T-helper 22 cell (primary cell): ENCODE results near the gene MTOR.
A peak's percentile ranks its signal among the peaks of the same experiment; 100 is the strongest.
"Not testable (repeated sequence)": the region's sequence is repeated elsewhere in the genome, so short reads cannot be mapped to it uniquely, and the experiment has no call there.

ENCODE experiments used
- DNase-seq: peaks from one replicate; pipeline ENCODE4 v3.0.0-alpha.2; 2020; ENCODE audit warnings: low read depth

Gene MTOR

DNA sequence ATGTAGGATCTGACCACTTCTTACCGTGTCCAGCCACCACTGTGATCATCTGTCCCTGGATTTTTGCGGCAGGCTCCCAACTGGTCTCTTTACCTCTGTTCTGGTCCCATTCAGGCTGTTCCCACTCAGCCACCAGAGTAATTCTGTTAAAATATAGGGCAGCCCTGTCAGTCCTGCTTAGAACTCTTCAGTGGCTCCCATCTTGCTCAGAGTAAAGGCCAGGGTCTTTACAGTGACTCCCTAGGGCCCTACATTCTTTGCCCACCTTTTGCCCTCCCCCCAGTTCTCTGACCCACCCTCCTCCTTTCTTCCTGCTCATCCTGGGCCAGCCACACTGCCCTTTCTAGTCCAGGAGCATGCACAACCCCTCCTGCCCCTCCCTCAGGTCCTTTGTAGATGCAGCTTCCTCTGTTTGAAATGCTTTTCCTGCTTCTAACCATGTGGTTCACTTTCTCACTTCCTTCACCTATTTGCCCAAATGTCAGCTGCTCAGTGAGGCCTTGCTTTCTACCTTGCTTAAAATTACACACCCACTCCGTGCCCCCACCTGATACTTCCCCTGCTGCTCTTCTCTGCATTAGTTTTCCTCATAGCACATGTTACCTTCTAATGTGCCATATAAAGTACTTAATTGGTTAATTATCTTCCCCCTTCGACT lies 18.5 kb upstream of the MTOR start:
- no peak for DNase-seq

DNA sequence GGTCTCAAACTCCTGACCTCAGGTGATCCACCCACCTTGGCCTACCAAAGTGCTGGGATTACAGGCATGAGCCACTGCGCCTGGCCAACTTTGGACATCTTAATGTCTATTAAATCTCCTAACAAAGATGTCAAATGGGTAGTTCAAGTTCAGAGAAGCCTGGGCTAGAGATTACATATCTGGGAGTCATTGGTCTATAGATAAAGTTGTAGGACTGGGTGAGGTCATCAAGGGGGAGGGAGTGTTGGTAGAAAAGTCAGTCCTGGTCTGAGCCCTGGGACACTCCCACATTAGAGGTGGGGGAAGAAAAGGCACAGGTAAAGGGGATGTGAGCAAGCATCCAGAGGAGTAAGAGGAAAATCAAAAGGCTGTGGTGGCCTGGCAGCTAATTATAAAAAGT lies 17.3 kb upstream of the MTOR start:
- DNase-seq, result no peak

DNA sequence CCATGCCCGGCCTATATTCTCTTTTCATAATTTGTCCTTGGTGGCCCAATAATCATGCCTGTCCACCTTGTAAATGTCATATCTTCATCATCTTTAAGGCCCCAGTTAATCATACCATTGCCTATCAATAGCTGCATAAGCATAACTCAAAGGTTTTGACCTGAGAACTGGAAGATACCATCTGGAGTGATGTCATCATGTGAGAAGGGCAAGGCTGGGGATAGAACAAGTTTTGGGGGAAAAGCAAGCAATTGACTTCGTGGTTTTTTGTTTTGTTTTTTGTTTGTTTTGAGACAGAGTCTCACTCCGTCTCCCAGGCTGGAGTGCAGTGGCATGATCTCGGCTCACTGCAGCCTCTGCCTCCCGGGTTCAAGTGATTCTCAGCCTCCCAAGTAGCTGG lies 16.8 kb upstream of the MTOR start:
- DNase-seq, result no peak

DNA sequence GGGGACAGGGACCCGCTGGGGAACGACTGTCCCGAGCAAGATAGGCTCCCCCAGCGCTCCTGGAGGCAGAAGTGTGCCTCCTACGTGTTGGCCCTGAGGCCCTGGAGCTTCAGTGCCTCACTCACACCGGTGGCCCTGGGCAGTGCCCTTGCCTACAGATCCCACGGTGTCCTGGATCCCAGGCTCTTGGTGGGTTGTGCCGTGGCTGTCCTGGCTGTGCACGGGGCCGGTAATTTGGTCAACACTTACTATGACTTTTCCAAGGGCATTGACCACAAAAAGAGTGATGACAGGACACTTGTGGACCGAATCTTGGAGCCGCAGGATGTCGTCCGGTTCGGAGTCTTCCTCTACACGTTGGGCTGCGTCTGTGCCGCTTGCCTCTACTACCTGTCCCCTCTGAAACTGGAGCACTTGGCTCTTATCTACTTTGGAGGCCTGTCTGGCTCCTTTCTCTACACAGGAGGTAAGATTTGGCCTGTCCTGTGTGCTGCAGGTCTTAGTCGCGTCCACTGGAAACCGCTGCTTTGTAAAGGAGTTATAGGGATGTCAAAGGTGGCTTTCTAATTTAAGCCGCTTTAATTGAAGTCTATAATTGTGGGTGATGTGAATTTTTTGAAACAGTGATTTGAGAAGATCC lies 11.4 kb upstream of the MTOR start:
- no peak for DNase-seq

DNA sequence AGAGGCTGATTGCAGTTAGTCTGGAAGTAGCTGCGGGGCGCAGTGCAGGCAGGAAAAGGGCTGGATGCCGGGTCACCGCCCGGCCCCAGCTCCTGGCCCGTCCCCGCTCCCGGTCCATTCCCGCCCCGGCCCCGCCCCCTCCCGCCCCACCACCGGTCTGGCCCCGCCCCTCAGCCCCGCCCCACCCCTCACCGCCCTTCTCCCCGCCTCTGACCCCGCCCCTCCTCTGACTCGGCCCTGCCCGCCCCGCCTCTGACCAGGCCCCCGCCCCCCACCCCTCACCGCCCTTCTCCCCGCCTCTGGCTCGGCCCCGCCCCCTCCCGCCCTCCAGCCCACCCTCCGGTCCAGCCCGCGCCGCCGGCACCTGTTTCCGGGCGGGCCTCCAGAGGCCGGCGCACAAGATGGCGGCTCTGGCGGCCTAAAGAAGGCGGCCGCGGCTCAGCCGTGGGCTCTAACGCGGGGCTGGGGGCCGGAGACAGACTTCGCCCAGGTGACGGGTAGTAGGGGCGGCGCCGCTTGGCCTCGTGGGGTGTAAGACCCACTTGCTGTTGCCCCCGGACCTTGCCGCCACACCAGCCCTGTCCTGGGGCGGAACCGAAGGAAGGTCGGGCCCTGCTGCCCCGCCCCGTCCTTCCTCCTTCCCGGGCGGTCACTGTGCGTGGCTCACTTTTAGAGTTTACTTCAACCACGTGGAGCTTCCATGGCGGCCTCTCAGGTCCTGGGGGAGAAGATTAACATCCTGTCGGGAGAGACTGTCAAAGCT lies 10.7 kb upstream of the MTOR start, which contains the start of gene UBIAD1:
Gene UBIAD1 (plus strand): TSS at position 367 of the 763 bp plus-strand sequence. CDS start 334 bp downstream, at position 701.
- DNase-seq, result peak; percentile 76

DNA sequence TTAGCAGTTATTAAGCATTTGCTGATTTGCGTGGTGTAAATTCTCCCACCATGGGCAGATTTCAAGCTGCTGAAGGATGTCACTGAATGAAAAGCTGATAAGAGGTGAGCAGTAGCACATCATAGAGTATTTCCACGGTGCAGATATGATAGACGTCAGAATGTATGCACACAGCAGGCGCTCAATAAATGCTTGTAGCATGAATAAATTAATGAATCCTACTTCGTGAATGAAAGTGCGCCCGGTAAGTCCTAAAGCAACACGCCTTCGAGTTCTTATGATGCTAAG lies 10.1 kb upstream of the MTOR start:
- no peak for DNase-seq

DNA sequence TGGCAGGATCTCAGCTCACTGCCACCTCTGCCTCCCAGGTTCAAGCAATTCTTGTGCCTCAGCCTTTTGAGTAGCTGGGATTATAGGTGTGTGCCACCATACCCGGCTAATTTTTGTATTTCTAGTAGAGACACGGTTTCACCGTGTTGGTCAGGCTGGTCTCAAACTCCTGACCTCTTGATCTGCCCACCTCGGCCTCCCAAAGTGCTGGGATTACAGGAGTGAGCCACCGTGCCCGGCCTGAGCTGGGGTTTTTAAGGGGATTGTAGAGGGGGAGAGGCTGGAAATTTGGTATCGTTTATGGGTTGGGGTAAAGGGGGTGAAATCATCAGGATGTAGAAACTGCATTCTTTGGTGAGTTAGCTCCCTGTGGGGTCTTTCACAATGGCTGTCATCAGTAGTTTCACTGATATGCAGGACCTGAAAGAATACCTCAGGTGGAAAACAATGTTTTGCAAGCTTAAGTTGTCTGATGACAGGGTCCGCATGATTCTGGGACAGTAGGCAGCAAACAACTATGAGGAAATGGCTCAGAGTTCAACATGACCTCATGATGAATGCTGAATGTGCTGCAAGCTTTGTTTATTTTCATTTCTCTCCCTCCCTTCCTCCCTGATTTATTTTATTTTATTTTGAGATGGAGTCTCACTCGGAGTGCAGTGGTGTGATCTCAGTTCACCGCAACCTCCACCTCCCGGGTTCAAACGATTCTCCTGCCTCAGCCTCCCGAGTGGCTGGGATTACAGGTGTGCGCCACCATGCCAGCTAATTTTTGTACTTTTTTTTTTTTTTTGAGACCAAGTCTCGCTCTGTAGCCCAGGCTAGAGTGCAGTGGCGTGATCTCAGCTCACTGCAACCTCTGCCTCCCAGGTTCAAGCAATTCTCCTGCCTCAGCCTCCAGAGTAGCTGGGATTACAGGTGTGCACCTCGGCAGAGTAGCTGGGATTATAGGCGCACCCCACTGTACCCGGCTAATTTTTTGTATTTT lies 5.3 kb upstream of the MTOR start:
- not testable (repeated sequence) for DNase-seq

DNA sequence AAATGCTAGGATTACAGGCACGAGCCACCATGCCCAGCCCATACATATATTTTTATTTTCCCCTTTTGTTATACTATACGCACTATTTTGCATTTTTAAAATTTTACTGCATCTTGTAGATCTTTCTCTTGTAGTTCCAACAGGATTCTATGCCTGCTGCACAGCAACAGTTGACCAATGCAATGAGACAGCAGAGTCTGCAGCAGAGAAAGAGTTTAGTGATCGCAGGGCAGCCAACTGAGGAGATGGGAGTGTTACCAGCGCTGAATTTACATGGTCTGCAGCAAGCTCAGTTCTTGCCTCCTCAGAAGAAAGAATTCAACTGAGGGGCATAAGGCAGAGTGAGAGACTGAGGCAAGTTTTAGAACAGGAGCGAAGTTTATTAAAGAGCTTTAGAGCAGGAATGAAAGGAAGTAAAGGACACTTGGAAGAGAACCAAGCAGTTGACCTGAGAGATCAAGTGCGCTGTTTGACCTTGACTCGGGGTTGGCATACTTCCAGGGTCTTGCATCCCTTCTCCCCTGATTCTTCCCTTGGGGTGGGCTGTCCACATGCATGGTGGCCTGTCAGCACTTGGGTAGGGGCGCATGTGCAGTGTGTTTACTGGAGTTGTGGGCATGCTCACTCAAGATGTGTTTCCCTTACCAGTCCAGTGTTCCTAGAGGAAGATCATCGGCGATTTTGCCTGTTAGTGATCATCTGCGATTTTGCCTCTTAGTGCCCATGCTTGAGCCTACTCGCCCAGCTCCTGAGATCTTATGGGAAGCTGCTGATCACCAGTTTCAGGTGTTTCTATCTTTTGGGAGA lies 4.1 kb upstream of the MTOR start:
- DNase-seq, result no peak

DNA sequence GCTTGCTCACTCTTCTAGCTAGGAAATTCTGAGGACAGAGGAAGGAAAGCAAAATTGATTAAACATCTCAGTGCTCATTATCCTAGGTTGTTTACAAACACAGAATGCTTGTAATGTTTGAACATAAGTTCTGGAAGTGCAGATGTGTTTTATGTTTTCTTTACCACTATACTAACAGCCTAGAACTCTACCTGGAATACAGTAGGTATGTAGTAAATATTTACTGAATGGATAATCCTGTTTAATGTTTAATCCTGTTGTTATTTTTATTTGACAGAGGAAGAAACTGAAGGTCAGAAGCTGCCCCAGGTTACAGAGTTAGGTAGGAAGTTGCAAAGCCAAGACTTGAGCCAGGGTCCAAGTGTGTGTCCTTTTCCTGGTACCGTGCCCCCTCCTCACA lies 6.1 kb downstream of the MTOR start:
- no peak for DNase-seq

DNA sequence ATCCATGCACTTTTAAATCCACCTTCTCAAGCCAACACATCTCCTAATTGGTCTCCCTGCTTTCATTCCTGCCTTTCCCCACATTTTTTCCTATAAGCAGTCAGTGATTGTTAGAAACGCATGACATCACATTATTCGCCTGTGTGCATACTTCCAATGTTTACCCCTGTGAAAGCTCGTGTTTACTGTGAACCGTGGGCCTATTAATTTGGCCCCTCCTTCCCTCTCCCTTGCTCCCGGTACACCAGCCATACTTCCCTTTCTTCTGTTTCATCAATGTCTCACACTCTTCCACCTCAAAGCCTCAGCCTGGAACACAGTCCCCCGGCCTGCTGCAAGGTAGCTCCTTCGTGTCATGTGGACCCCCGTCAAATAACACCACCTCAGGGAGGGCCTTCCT lies 9.1 kb downstream of the MTOR start:
- DNase-seq, result no peak

DNA sequence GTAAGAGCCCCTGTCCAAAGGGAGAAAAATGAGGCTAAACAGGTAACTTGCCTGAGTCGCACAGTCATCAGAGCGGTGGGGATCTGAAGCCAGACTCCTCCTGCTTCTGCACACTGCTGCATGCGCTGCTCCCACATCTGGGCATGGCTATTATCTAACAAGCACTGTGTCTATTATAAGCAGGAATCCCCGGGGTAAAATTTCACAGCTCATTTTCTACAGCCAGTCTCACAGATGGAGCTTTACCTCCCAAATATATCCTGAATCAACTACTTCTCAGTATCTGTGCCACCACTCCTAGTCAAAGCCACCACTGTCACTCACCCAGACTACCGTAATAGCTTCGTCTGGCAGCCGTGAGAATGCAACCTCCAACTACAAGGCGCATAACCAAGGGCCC lies 9.8 kb downstream of the MTOR start:
- no peak for DNase-seq

DNA sequence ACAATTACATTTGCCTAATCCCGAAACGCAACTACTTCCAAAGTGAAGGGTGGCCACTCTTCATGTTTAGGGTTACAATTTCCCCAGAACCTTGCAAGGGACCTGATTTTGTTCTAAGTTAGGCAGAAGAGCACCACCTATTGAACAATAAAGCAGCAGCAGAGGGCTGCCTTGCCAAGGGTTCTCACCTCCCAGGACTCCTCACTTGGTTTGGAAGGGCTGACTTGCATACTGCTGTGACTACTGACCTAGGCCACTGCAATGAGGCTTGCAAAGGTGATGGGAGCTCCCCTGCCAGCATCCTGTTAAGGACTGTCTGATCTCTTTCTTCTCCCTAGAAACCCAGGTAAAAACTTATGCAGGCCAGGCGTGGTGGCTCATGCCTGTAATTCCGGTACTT lies 14.2 kb downstream of the MTOR start:
- DNase-seq, result no peak

DNA sequence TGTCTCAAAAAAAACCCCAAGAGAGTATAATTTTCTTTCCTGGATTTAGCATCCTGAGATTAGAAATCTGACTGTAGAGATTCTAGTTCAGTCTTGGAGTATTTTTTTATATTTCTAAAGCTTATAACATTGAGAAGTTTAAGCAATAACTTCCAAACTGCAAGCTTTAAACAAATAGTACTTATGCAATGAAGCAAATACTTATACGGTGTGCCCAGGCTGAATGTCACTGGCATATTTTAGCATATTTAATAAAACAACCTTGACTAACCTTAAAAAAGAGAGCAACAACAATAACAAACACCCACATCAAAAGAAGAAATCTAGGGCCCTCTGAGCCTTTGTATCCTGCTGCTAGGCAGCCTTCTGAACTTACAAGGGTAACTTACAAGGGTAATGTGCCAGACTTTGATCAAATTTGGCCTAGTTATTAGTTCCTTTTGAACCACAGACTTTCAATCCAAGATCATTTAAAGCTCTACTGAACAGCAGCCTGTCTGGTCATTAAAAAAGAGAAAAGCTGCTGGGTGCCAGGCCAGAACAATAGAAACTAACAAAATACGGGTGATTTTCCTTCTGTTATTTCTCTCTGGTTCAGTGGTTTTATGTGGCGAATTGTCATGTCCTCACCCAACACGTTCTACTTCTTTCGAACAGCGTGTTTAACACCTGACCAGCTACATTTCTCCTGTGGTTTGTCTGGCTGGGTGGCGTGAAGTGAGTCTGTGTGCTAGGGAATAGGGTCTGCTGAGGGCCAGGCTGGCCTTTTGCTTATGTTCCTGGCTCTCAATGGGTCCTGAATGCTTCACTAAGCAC lies 16.2 kb downstream of the MTOR start:
- no peak for DNase-seq

DNA sequence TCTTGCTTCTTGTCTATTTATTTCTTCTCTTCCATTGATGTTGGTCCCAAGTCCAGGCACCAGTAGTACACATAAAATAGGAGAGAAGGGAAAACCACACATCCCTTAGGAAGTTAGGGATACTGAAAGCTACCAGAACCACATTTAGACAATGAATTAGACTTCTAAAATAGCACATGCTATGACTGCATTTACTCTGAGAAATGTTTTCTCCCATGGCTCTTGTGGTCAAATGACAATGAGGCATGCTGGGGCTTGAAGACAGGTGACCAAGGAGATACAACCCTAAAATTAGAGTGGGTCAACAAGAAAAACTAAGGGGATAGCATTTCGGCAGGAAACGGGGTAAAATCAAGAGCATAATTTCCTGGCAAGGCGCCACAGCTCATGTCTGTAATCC lies 17.1 kb downstream of the MTOR start:
- no peak for DNase-seq

DNA sequence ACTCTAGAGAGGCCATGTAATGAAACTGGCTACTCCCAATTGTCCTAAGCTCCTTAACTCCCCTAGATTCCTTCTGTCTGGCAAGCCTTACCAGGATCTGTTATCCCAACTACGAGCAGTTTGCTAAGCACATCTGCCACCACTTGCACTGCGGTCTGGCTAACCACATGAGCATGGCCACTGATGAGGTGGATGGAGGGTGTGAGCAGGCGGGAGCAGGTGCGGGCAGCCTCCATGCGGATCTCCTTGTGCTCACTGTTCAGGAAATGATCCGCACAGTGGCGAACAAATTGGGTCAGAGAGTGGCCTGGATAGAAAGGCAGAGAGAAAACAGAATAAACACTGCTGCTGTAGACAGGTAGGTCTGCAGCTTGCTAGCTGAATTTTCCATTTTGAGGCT lies 24.0 kb downstream of the MTOR start:
- DNase-seq, result no peak

DNA sequence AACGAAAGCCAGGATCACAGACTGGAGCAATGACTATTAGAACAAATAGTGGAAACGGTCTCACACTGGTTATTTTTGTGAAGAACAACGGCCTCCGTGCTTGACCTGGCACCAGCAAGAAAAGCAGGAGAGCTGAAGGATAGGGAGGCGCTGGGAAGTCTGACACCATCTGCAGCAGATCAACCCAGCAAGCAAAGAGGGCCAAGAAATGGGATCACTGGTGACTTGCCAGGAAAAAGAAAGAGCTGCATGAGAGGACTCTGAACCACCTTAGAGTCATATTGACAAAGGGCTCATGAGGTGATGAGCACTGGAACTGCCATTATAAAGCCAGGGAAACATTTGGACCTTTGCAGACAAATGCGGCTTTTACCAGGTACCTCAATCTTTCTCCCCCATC lies 25.0 kb downstream of the MTOR start:
- no peak for DNase-seq

DNA sequence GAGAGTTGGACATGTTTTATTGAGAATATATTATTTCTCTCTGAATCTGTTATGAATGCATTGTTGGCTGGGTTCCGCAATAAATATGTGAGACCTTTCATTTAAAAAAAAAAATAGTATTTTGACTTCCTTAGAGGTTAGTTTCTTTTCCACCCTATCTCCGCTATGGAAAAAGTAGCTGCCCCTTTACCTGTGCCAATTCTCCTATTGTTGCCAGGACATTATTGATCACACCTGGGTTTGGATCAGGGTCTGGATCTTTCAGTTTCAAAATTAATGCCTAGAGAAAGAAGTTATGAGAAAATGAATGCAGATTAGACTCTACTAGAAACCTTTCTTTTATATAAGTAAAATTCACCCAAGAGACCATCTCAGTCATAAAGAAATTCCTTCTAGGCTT lies 29.1 kb downstream of the MTOR start:
- DNase-seq, result no peak

DNA sequence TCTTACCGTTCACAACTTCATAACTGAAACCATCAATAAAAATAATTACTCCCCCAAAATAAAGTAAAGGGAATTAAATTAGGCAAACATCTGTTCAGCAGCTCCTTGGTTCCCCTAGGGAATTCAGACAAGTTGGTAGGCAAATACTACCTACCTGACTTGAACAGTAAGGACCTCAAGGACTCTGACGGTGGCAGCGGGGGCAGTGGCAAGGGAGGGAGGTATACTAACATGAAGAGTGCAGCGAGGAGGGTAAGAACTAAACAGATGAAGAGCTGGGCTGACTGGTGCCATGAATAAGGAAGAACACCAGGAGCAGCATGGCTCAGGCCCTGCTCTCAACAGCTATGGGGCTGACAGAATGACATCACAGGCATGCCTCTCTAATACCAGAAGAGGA lies 33.1 kb downstream of the MTOR start:
- DNase-seq, result no peak

DNA sequence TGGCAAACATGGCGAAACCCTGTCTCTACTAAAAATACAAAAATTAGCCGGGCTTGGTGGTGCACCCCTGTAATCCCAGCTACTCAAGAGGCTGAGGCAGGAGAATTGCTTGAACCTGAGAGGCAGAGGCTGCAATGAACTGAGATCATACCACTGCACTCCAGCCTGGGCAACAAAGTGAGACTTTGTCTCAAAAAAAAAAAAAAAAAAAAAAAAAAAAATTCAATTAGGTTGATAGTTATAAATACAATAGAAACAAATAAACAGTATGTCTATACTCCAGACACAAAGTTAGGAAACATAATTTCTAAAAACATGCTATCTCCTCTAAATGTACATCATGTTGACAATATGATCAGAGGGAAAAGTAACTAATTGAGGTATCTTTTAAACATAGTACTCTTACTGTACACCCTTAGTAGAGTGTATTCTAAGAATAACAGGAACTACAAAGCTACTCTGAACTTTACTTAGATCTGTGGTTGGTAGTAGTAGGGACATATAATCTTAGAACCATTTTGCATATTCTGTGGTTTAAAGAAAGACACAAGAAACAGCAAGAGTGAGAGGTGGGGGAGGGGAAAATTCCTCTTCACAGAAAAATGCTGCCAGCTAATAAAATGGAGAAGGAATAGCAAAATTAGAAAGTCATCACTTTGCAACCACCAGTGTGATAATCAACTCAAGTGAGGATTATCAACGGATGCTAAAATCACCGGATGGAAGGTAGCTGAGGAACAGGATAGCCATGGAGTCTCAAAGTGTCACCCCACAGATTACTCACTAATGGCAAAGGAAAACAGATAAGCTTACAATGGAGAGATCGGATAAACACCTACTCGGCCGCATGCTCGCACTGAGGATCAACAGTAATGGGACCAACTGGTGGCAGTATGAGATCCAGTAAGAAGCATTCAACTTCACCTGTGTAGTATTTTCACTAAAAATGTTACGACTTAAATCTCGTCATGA lies 35.0 kb downstream of the MTOR start:
- no peak for DNase-seq
